Epithelial cell of esophagus (primary cell): ENCODE results near the gene ARHGEF1.

ENCODE experiments used
- DNase-seq: peaks from one replicate; pipeline ENCODE4 v3.0.0; 2010; ENCODE audit warnings: low read depth
- H3K4me3 ChIP-seq: 2 replicates; pipeline ENCODE4 v1.5.1; 2011; ENCODE audit warnings: mild to moderate bottlenecking, low read length, control low read depth
- TF ChIP-seq, protein P1 (sequence below): IDR thresholded peaks from 2 replicates; pipeline ENCODE4 v1.5.1; 2011; ENCODE audit warnings: low read depth, mild to moderate bottlenecking, low read length, control low read depth, inconsistent platforms; ENCODE audit not compliant: insufficient read depth; ENCODE audit errors: missing control alignments

Gene ARHGEF1, protein sequence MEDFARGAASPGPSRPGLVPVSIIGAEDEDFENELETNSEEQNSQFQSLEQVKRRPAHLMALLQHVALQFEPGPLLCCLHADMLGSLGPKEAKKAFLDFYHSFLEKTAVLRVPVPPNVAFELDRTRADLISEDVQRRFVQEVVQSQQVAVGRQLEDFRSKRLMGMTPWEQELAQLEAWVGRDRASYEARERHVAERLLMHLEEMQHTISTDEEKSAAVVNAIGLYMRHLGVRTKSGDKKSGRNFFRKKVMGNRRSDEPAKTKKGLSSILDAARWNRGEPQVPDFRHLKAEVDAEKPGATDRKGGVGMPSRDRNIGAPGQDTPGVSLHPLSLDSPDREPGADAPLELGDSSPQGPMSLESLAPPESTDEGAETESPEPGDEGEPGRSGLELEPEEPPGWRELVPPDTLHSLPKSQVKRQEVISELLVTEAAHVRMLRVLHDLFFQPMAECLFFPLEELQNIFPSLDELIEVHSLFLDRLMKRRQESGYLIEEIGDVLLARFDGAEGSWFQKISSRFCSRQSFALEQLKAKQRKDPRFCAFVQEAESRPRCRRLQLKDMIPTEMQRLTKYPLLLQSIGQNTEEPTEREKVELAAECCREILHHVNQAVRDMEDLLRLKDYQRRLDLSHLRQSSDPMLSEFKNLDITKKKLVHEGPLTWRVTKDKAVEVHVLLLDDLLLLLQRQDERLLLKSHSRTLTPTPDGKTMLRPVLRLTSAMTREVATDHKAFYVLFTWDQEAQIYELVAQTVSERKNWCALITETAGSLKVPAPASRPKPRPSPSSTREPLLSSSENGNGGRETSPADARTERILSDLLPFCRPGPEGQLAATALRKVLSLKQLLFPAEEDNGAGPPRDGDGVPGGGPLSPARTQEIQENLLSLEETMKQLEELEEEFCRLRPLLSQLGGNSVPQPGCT

DNA sequence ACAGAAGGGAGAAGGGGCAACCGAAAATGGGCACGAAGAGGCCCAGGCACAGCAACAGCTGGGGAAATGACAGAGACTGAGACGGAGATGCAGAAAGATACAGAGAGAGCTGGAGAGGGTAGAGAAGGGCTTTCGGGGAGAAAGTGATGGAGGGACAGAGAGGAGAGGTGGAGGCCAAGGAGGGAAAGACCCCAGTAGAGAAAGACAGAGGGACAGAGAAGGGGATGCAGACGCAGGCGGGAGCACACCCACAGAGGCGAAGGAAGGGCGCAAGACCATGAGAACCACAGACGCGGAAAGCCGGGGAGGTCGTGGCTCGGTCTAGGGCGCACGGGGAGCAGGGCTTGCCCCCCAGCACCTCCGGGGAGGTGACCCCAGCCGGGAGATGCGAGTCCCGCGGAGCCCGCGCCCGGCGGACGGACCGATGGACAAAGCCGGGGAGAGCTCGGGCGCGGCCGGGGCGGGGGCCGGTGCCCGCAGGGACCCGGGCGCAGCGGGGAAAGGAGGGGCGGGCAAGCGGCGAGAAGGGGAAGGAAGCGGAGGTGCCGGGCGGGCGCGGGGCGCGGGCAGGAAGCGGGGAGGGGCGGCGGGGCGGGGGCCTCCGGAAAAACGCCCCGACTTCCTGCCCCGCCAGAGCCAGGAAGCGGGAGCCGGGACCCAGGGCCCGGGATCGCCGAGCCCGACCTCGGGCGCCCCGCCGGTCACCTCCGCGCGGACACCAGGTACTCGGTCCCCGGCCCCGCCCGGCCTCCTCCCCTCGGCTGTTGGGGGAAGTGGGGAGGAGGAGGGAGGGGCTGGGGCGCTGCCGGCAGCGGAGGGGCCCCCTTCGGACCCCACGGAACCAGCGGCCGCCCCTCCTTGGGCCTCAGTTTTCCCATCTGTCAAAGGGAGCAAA, at the start of gene ARHGEF1:
Gene ARHGEF1, plus strand, starts transcription at position 617 of the 895 bp plus-strand sequence. CDS start 4,899 bp downstream, outside the sequence.
- peak; percentile 44 for DNase-seq
- TF ChIP-seq, protein P1, sequence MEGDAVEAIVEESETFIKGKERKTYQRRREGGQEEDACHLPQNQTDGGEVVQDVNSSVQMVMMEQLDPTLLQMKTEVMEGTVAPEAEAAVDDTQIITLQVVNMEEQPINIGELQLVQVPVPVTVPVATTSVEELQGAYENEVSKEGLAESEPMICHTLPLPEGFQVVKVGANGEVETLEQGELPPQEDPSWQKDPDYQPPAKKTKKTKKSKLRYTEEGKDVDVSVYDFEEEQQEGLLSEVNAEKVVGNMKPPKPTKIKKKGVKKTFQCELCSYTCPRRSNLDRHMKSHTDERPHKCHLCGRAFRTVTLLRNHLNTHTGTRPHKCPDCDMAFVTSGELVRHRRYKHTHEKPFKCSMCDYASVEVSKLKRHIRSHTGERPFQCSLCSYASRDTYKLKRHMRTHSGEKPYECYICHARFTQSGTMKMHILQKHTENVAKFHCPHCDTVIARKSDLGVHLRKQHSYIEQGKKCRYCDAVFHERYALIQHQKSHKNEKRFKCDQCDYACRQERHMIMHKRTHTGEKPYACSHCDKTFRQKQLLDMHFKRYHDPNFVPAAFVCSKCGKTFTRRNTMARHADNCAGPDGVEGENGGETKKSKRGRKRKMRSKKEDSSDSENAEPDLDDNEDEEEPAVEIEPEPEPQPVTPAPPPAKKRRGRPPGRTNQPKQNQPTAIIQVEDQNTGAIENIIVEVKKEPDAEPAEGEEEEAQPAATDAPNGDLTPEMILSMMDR: no peak
- peak within 1 kb of the TSS; percentile 97 for H3K4me3 ChIP-seq

DNA sequence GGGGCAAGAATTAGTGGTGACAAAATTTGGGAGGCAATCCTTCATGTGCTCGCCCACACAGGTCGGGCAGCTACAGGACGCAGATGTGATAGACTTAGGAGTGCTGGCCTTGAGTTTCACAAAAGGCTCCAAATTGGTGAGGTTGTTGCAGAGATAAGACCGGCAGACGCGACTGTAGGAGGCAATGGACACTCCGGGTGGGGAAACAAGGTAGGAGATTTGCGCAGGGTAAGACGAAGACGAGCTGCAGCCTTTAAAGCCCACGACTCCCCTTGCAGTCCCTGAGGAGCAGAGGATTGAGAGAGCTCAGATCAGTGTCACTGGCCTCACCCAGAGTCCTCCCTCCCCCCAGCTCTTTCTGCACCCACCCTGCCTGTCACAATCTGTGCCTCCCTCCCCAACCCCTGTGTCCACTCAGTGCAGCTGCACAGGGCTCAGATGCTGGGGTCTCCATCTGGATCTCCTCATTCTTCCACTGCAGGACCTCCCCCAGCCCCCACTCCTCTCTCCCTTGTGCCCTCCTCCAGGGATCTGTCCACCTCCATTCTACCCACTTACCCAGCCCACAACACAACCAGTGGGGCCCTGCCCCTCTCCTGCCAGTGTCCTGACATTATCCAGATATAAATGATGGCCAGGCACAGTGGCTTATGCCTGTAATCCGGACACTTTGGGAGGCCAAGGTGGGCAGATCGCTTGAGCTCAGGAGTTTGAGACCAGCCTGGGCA, 44.8 kb upstream of the ARHGEF1 start:
- H3K4me3 ChIP-seq: no peak overlapping the region
- TF ChIP-seq, protein P1: no peak
- no peak for DNase-seq

DNA sequence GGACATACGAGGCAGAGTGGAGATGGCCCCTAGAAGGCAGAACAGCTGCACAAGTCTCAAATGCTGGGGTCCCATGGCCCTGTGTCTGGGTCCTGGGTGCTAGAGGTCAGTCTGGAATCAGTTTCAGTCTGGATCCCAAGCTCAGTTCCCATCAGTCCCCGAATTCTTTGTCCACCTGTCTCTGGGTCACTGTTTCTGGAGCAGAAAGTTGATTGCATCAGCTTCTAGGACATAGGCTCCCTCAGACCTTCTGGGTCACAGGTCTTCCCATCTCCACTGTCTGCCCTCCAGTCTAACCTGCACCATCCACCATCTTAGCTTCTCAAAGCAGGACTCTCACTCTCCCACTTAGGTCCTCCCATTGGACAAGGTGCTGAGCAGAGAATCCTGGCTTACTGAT, 43.8 kb upstream of the ARHGEF1 start:
- TF ChIP-seq, protein P1: no peak
- H3K4me3 ChIP-seq: no peak overlapping the region
- DNase-seq: no peak

DNA sequence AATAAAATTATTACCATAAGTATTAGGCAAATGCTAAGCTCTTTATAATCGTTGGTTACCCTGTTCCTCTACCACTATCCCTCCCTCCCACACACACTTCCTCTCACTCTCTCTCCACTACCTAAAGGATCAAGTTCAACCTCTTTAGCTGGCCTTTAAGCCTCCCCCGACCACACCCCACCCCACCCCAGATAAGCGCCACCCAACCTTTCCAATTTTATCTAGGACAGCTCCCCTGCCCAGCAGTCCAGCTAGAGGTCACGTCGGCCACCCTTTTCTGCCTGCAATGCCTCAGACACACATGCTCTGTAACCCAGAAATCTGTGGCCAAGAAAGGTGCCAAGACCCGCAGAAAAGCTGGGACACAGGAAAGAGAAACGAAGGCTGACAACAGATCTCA, 39.6 kb upstream of the ARHGEF1 start:
- no peak for DNase-seq
- TF ChIP-seq, protein P1: no peak
- H3K4me3 ChIP-seq: no peak overlapping the region

DNA sequence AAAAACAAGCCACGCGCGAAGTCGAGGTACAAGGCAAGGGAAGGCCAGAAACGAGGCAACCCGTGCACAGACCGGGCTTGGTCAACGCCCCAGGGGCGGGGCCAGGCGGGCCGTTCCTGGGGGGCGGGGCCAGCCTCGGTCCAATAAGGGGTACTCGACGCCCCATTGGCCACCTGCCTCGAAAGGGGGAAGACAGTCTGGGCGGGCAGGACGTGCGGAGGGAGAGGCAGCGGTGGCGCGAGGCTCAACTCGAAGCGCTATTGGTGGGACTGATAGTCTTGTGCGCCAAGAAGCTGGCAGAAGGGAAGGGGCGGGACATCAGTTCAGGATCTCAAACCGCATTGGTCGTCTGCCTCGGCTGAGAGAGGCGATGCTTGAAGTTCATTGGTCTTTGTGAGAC, 38.4 kb upstream of the ARHGEF1 start, which contains the start of gene LYPD4:
Gene LYPD4, minus strand, starts transcription at position 83 of the 400 bp plus-strand sequence. CDS start 5,398 bp downstream, outside the sequence.
- H3K4me3 ChIP-seq: no peak within 1 kb of the TSS
- TF ChIP-seq, protein P1: no peak
- DNase-seq: no peak

DNA sequence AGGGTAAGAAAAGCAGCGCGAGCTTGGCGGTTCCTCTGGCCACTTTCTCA, 38.2 kb upstream of the ARHGEF1 start, which contains the start of gene DMRTC2:
Gene DMRTC2, plus strand, starts transcription at position 42 of the 50 bp plus-strand sequence. CDS start 2,387 bp downstream, outside the sequence.
- H3K4me3 ChIP-seq: no peak within 1 kb of the TSS
- no peak for DNase-seq
- TF ChIP-seq, protein P1: no peak
